Posterior cingulate gyrus (tissue), 11 donors: Measurements from ENCODE around the gene ST6GALNAC2.
"Not testable (repeated sequence)": the region's sequence is repeated elsewhere in the genome, so short reads cannot be mapped to it uniquely, and the experiment has no call there.

Experiments used
- DNase-seq, 10 donors: peaks; one replicate each; pipeline versions ENCODE4 v3.0.0 to v3.0.0-alpha.2; 2020 to 2021; ENCODE audit warnings: mixed read lengths in 3 of 10
- intact Hi-C: fragments of 100-400 bp; cut with DNase I; formaldehyde crosslinking; loops from one replicate; pipeline ENCODE4 v1.15.1; 2023

The ST6GALNAC2 gene

GRCh38 chr17:76572201-76572910, 13.3 kb downstream of the ST6GALNAC2 start:
- intact Hi-C loops: no loop called here
- peak in 1 of 10 donors; percentile 68 for DNase-seq

GRCh38 chr17:76570877-76571471, 14.7 kb downstream of the ST6GALNAC2 start:
- intact Hi-C loops: no loop called here
- DNase-seq: peak in 1 of 10 donors; percentile 35

GRCh38 chr17:76570457-76570856, 15.2 kb downstream of the ST6GALNAC2 start:
- intact Hi-C loops: no loop called here
- DNase-seq: no peak

- intact Hi-C loops: no loop called here
- DNase-seq: peak; percentile 40 to 94 (median 68)
Measured at GRCh38 chr17:76569607-76570279, 15.9 kb downstream of the ST6GALNAC2 start.

GRCh38 chr17:76568811-76569221, 16.8 kb downstream of the ST6GALNAC2 start:
- intact Hi-C loops: no loop called here
- peak in 1 of 10 donors; percentile 70 for DNase-seq

- intact Hi-C loops: no loop called here
- peak in 1 of 10 donors; percentile 60 for DNase-seq
Measured at GRCh38 chr17:76567634-76568432, 17.8 kb downstream of the ST6GALNAC2 start.

- intact Hi-C loops: no loop called here
- peak in 1 of 10 donors; percentile 66 for DNase-seq
Measured at GRCh38 chr17:76566988-76567431, 18.6 kb downstream of the ST6GALNAC2 start.

- intact Hi-C loops: no loop called here
Measured at GRCh38 chr17:76566613-76566943, 19.1 kb downstream of the ST6GALNAC2 start.

GRCh38 chr17:76565728-76566612, 19.7 kb downstream of the ST6GALNAC2 start:
- peak in 1 of 10 donors; percentile 39 for DNase-seq
- intact Hi-C loops: no loop called here

More at GRCh38 chr17:76566613-76566943, 19.1 kb downstream of the ST6GALNAC2 start:
- DNase-seq: peak in 1 of 10 donors; percentile 3

- intact Hi-C loops: not testable (repeated sequence)
- DNase-seq: peak in 1 of 10 donors; percentile 37
Measured at GRCh38 chr17:76564991-76565727, 20.5 kb downstream of the ST6GALNAC2 start.

GRCh38 chr17:76563359-76563758, 22.3 kb downstream of the ST6GALNAC2 start:
- DNase-seq, intact Hi-C loops: not testable (repeated sequence)

GRCh38 chr17:76562734-76563148, 22.9 kb downstream of the ST6GALNAC2 start:
- peak in 7 of 10 donors; percentile 48 to 95 (median 74) for DNase-seq
- intact Hi-C loops: no loop called here

- DNase-seq: peak in 1 of 10 donors; percentile 15
Measured at GRCh38 chr17:76561799-76562268, 23.8 kb downstream of the ST6GALNAC2 start.

GRCh38 chr17:76561332-76561731, 24.3 kb downstream of the ST6GALNAC2 start:
- peak in 1 of 10 donors; percentile 12 for DNase-seq
- intact Hi-C loops: no loop called here

More at GRCh38 chr17:76561799-76562268, 23.8 kb downstream of the ST6GALNAC2 start:
- intact Hi-C loops: no loop called here

GRCh38 chr17:76560877-76561221, 24.8 kb downstream of the ST6GALNAC2 start:
- no peak for DNase-seq
- intact Hi-C loops: no loop called here

GRCh38 chr17:76560036-76560876, 25.4 kb downstream of the ST6GALNAC2 start:
- intact Hi-C loops: no loop called here
- DNase-seq: peak in 1 of 10 donors; percentile 11

- intact Hi-C loops: loop anchor here (5.0 to 10.0 kb wide), 2 partner anchors 63 to 155 kb away; partner anchors contain the start of gene MXRA7
- DNase-seq: not testable (repeated sequence)
Measured at GRCh38 chr17:76559460-76559859, 26.2 kb downstream of the ST6GALNAC2 start.
